WTC11 (cell line): Measurements from ENCODE around the gene TMPRSS3. TPM values are rescaled to one million over a fixed set of nuclear protein-coding genes. Genes with fewer than 3 reads are reported as not detected.

ENCODE experiments used
- ATAC-seq: fragments of 200-7000 bp; cut with Tn5 transposase; 2 replicates; pipeline ENCODE4 v1.10.0; 2021; ENCODE audit warnings: mild to moderate bottlenecking, moderate library complexity
- CTCF ChIA-PET: fragments of 300-600 bp; sonication (Branson Sonifier 250); formaldehyde crosslinking; loops from one replicate; lab custom pipeline; 2021; ENCODE audit warnings: antibody characterized with exemption; lab: Charles Lee
- POLR2A ChIA-PET: fragments of 350-600 bp; sonication (Branson Sonifier 250); formaldehyde crosslinking; loops from one replicate; lab custom pipeline; 2021; ENCODE audit warnings: antibody characterized with exemption; lab: Charles Lee
- DNase-seq: peaks from one replicate; pipeline ENCODE4 v3.0.0; 2021; ENCODE audit warnings: low spot score
- H3K27ac Mint-ChIP-seq: 2 replicates; pipeline ENCODE4 v1.8.0; 2021; ENCODE audit warnings: mixed read lengths
- H3K27me3 Mint-ChIP-seq: 2 replicates; pipeline ENCODE4 v1.8.0; 2021; ENCODE audit warnings: low read depth, mild to moderate bottlenecking, moderate library complexity, mixed read lengths
- H3K36me3 Mint-ChIP-seq: 2 replicates; pipeline ENCODE4 v1.8.0; 2021; ENCODE audit warnings: mixed read lengths
- H3K4me1 Mint-ChIP-seq: 2 replicates; pipeline ENCODE4 v1.8.0; 2022; ENCODE audit warnings: mixed read lengths
- H3K4me3 Mint-ChIP-seq: 2 replicates; pipeline ENCODE4 v1.8.0; 2021; ENCODE audit warnings: mild to moderate bottlenecking, moderate library complexity, mixed read lengths
- H3K9me3 Mint-ChIP-seq: 2 replicates; pipeline ENCODE4 v1.8.0; 2021; ENCODE audit warnings: mixed read lengths
- AR ChIP-seq: fragments of 250-450 bp; sonication (Bioruptor Pico); IDR thresholded peaks from 2 replicates; pipeline ENCODE4 v1.9.0; 2021; ENCODE audit warnings: mild to moderate bottlenecking
- ARID4B ChIP-seq: sonication (generic); formaldehyde crosslinking; IDR thresholded peaks from 2 replicates; pipeline ENCODE4 v1.8.0; 2023; ENCODE audit warnings: missing genetic modification reagents, mild to moderate bottlenecking, borderline replicate concordance
- ATF2 ChIP-seq: sonication (generic); formaldehyde crosslinking; IDR thresholded peaks from 2 replicates; pipeline ENCODE4 v1.8.1; 2022; ENCODE audit warnings: low read depth, missing genetic modification reagents, borderline replicate concordance
- CDX4 ChIP-seq: fragments of 250-450 bp; sonication (Bioruptor Pico); IDR thresholded peaks from 2 replicates; pipeline ENCODE4 v1.9.0; 2021; ENCODE audit warnings: moderate library complexity, mild to moderate bottlenecking, inconsistent platforms, borderline replicate concordance
- E2F4 ChIP-seq: sonication (generic); formaldehyde crosslinking; IDR thresholded peaks from 2 replicates; pipeline ENCODE4 v1.8.1; 2022; ENCODE audit warnings: low read depth, mild to moderate bottlenecking, moderate library complexity, missing genetic modification reagents, borderline replicate concordance
- E2F5 ChIP-seq: sonication (generic); formaldehyde crosslinking; IDR thresholded peaks from 2 replicates; pipeline ENCODE4 v1.8.1; 2022; ENCODE audit warnings: mild to moderate bottlenecking, moderate library complexity, missing genetic modification reagents
- FOXK1 ChIP-seq: sonication (generic); formaldehyde crosslinking; IDR thresholded peaks from 2 replicates; pipeline ENCODE4 v1.8.0; 2022; ENCODE audit warnings: mild to moderate bottlenecking, moderate library complexity, missing genetic modification reagents
- FOXP4 ChIP-seq: sonication (generic); formaldehyde crosslinking; IDR thresholded peaks from 2 replicates; pipeline ENCODE4 v1.8.0; 2022; ENCODE audit warnings: mild to moderate bottlenecking, missing genetic modification reagents
- HMGA2 ChIP-seq: fragments of 250-450 bp; sonication (Bioruptor Pico); IDR thresholded peaks from 2 replicates; pipeline ENCODE4 v1.4.0; 2021; ENCODE audit warnings: mild to moderate bottlenecking, moderate library complexity
- IRF1 ChIP-seq: sonication (generic); formaldehyde crosslinking; IDR thresholded peaks from 2 replicates; pipeline ENCODE4 v1.8.0; 2023; ENCODE audit warnings: missing genetic modification reagents
- MXD4 ChIP-seq: fragments of 250-450 bp; sonication (Bioruptor Pico); IDR thresholded peaks from 2 replicates; pipeline ENCODE4 v1.8.0; 2021; ENCODE audit warnings: mild to moderate bottlenecking, moderate library complexity, borderline replicate concordance
- RELA ChIP-seq: sonication (generic); formaldehyde crosslinking; IDR thresholded peaks from 2 replicates; pipeline ENCODE4 v1.8.1; 2022; ENCODE audit warnings: missing genetic modification reagents, mild to moderate bottlenecking, borderline replicate concordance
- SOX15 ChIP-seq: fragments of 250-450 bp; sonication (Bioruptor Pico); IDR thresholded peaks from 2 replicates; pipeline ENCODE4 v1.9.0; 2021; ENCODE audit warnings: mild to moderate bottlenecking
- TCF7 ChIP-seq: sonication (generic); formaldehyde crosslinking; IDR thresholded peaks from 2 replicates; pipeline ENCODE4 v1.8.0; 2022; ENCODE audit warnings: mild to moderate bottlenecking, low read depth, missing genetic modification reagents, moderate library complexity
- TEAD1 ChIP-seq: sonication (generic); formaldehyde crosslinking; IDR thresholded peaks from 2 replicates; pipeline ENCODE4 v1.8.0; 2022; ENCODE audit warnings: mild to moderate bottlenecking, missing genetic modification reagents
- TP53 ChIP-seq: sonication (generic); formaldehyde crosslinking; IDR thresholded peaks from 2 replicates; pipeline ENCODE4 v1.8.1; 2023; ENCODE audit warnings: mild to moderate bottlenecking, missing genetic modification reagents
- ZBTB43 ChIP-seq: sonication (generic); formaldehyde crosslinking; IDR thresholded peaks from 2 replicates; pipeline ENCODE4 v1.8.1; 2023; ENCODE audit warnings: mild to moderate bottlenecking, missing genetic modification reagents
- total RNA-seq: library from RNA; stranded (reverse); gene quantifications from 3 replicates; pipeline ENCODE4 v1.2.3, GENCODE V29; 2021
- TF ChIP-seq, protein P1 (sequence below): sonication (generic); formaldehyde crosslinking; IDR thresholded peaks from 2 replicates; pipeline ENCODE4 v1.8.0; 2022; ENCODE audit warnings: mild to moderate bottlenecking, missing genetic modification reagents

Gene TMPRSS3
- total RNA-seq, 1 experiment from 2014 or later, result 0.39 TPM

- POLR2A ChIA-PET, result no interaction called here
- Mint-ChIP-seq H3K4me1 (no peaks in the 10 kb centered on the region), H3K27me3 (peaks cover 11% of the 10 kb centered on the region; the same call in 1 of the 2 replicates), H3K4me3 (no peak overlapping the region), H3K27ac (no peak overlapping the region), H3K36me3 (peaks cover 3% of the 10 kb centered on the region; the same call in 1 of the 2 replicates), H3K9me3 (peaks cover 37% of the 10 kb centered on the region)
- CTCF ChIA-PET, result interaction anchor here (1.3 to 1.5 kb wide), 2 partner anchors 24 to 125 kb away, joined by 3 to 4 read pairs; no protein-coding TSS in a partner anchor
- TF ChIP-seq HMGA2 (CRISPR knock-in tag), result no peak
- DNase-seq, result no peak
- ATAC-seq, result no peak
Measured at GRCh38 chr21:42435833-42436232, 40.0 kb upstream of the TMPRSS3 start.

- ATAC-seq, result no peak
- TF ChIP-seq HMGA2 (CRISPR knock-in tag), result no peak
- TF ChIP-seq TCF7, result no peak
- TF ChIP-seq, protein P1, sequence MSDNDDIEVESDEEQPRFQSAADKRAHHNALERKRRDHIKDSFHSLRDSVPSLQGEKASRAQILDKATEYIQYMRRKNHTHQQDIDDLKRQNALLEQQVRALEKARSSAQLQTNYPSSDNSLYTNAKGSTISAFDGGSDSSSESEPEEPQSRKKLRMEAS, result no peak
- TF ChIP-seq CDX4 (CRISPR knock-in tag), result no peak
- no peak for TF ChIP-seq RELA
- TF ChIP-seq E2F4, result no peak
- TF ChIP-seq MXD4, result no peak
- TF ChIP-seq ATF2, result no peak
- no peak for TF ChIP-seq FOXP4 (CRISPR knock-in tag)
- no peak for TF ChIP-seq ARID4B (CRISPR knock-in tag)
- TF ChIP-seq SOX15 (CRISPR knock-in tag), result no peak
- TF ChIP-seq E2F5, result no peak
- no peak for TF ChIP-seq TP53 (CRISPR knock-in tag)
- TF ChIP-seq IRF1 (CRISPR knock-in tag), result no peak
- TF ChIP-seq ZBTB43 (CRISPR knock-in tag), result no peak
- no peak for TF ChIP-seq AR
- TF ChIP-seq TEAD1 (CRISPR knock-in tag), result no peak
- no peak for TF ChIP-seq FOXK1
Measured at GRCh38 chr21:42435401-42435800, 39.5 kb upstream of the TMPRSS3 start.

More at GRCh38 chr21:42435401-42435800, 39.5 kb upstream of the TMPRSS3 start:
- Mint-ChIP-seq H3K4me1 (no peaks in the 10 kb centered on the region), H3K27ac (no peak overlapping the region), H3K9me3 (peaks cover 37% of the 10 kb centered on the region), H3K27me3 (peaks cover 11% of the 10 kb centered on the region; the same call in 1 of the 2 replicates), H3K4me3 (no peak overlapping the region), H3K36me3 (peaks cover 3% of the 10 kb centered on the region; the same call in 1 of the 2 replicates)
- ChIA-PET CTCF (no interaction called here), POLR2A (no interaction called here)
- DNase-seq, result no peak
